Measurements from ENCODE around the gene MDGA2.

MDGA2 gene

GRCh38 chr14:47678157-47678556 lies 2.8 kb upstream of the MDGA2 start:
- H4K91ac ChIP-seq (ENCODE audit: low read length) = no peak overlapping the region
- H3K27ac ChIP-seq (ENCODE audit: low read length, poor library complexity, severe bottlenecking) = no peak overlapping the region
- H3K4ac ChIP-seq (ENCODE audit: low read depth in 1 of 2, low read length in 2 of 2) = no peak overlapping the region
- no peak overlapping the region for H2BK5ac ChIP-seq (ENCODE audit: low read depth, low read length, poor library complexity, severe bottlenecking)
- H3K14ac ChIP-seq (ENCODE audit: low read length in 2 of 2) = no peak overlapping the region
- H2BK120ac ChIP-seq (ENCODE audit: low read depth, low read length) = no peak overlapping the region
- H3K4me3 ChIP-seq (ENCODE audit: insufficient read depth in 1 of 2, low read depth in 1 of 2, low read length in 2 of 2) = no peak overlapping the region
- no peak overlapping the region for H3K18ac ChIP-seq (ENCODE audit: low read depth in 1 of 2, low read length in 2 of 2)
- H3K9me3 ChIP-seq (ENCODE audit: control insufficient read depth, low read length) = no peaks in the 10 kb centered on the region
- no peaks in the 10 kb centered on the region for H3K79me1 ChIP-seq (replicated peaks; ENCODE audit: low read length, poor library complexity, severe bottlenecking)
- DNase-seq = no peak
- H3K4me1 ChIP-seq (ENCODE audit: control insufficient read depth, insufficient read depth, low read depth, low read length) = peaks cover 27% of the 10 kb centered on the region
- WGBS = 50% methylated on average over 2 of the region's 2 CpGs
- peaks cover 0 to 3% of the 10 kb centered on the region in 2 experiments for H3K36me3 ChIP-seq (ENCODE audit: control insufficient read depth in 1 of 2, insufficient read depth in 2 of 2, low read depth in 1 of 2, low read length in 2 of 2)
- peaks cover 15 to 38% of the 10 kb centered on the region in 2 experiments for H3K27me3 ChIP-seq (ENCODE audit: control insufficient read depth in 1 of 2, insufficient read depth in 1 of 2, low read length in 2 of 2)
- H3K4me2 ChIP-seq (ENCODE audit: low read length, poor library complexity, severe bottlenecking) = no peak overlapping the region
- H3K9ac ChIP-seq (ENCODE audit: low read length) = no peak overlapping the region
- no peak overlapping the region for H3K23ac ChIP-seq (ENCODE audit: low read length in 2 of 2)
- H2AFZ ChIP-seq (ENCODE audit: low read depth, low read length) = no peak overlapping the region
- no peak overlapping the region for H2AK5ac ChIP-seq (ENCODE audit: low read length, severe bottlenecking)
- no peak overlapping the region for H4K8ac ChIP-seq (ENCODE audit: low read length)
- H2BK12ac ChIP-seq (ENCODE audit: low read length in 2 of 2) = no peak overlapping the region
- no peak overlapping the region for H2BK15ac ChIP-seq (ENCODE audit: low read depth, poor library complexity, severe bottlenecking)

- H2BK120ac ChIP-seq (ENCODE audit: low read depth, low read length) = no peak overlapping the region
Observed at GRCh38 chr14:47676315-47676617, 861 bp upstream of the MDGA2 start.

GRCh38 chr14:47674543-47675465 lies 601 bp downstream of the MDGA2 start:
- Histone ChIP-seq H3K18ac (ENCODE audit: low read depth in 1 of 2, low read length in 2 of 2) (no peak overlapping the region), H2AK5ac (ENCODE audit: low read length, severe bottlenecking) (no peak overlapping the region), H2BK12ac (ENCODE audit: low read length in 2 of 2) (peak overlapping the region in 1 of 2 experiments; percentile 54)

More at GRCh38 chr14:47676315-47676617, 861 bp upstream of the MDGA2 start:
- Histone ChIP-seq H3K4me3 (ENCODE audit: insufficient read depth in 1 of 2, low read depth in 1 of 2, low read length in 2 of 2) (peak overlapping the region; percentile 53 to 64), H3K27me3 (ENCODE audit: control insufficient read depth in 1 of 2, insufficient read depth in 1 of 2, low read length in 2 of 2) (peaks cover 15 to 53% of the 10 kb centered on the region in 2 experiments), H4K8ac (ENCODE audit: low read length) (no peak overlapping the region), H3K14ac (ENCODE audit: low read length in 2 of 2) (no peak overlapping the region), H2BK15ac (ENCODE audit: low read depth, poor library complexity, severe bottlenecking) (no peak overlapping the region), H3K9ac (ENCODE audit: low read length) (peak overlapping the region; percentile 43), H3K36me3 (ENCODE audit: control insufficient read depth in 1 of 2, insufficient read depth in 2 of 2, low read depth in 1 of 2, low read length in 2 of 2) (peaks cover 0 to 3% of the 10 kb centered on the region in 2 experiments), H3K27ac (ENCODE audit: low read length, poor library complexity, severe bottlenecking) (no peak overlapping the region), H2BK12ac (ENCODE audit: low read length in 2 of 2) (no peak overlapping the region), H2BK5ac (ENCODE audit: low read depth, low read length, poor library complexity, severe bottlenecking) (no peak overlapping the region), H3K4ac (ENCODE audit: low read depth in 1 of 2, low read length in 2 of 2) (no peak overlapping the region), H3K4me2 (ENCODE audit: low read length, poor library complexity, severe bottlenecking) (peak overlapping the region; percentile 91), H3K23ac (ENCODE audit: low read length in 2 of 2) (no peak overlapping the region), H4K91ac (ENCODE audit: low read length) (no peak overlapping the region), H3K9me3 (ENCODE audit: control insufficient read depth, low read length) (no peaks in the 10 kb centered on the region), H3K79me1 (replicated peaks; ENCODE audit: low read length, poor library complexity, severe bottlenecking) (no peaks in the 10 kb centered on the region), H2AFZ (ENCODE audit: low read depth, low read length) (peak overlapping the region; percentile 93), H2AK5ac (ENCODE audit: low read length, severe bottlenecking) (no peak overlapping the region), H3K4me1 (ENCODE audit: control insufficient read depth, insufficient read depth, low read depth, low read length) (peaks cover 27% of the 10 kb centered on the region), H3K18ac (ENCODE audit: low read depth in 1 of 2, low read length in 2 of 2) (no peak overlapping the region)
- DNase-seq = no peak
- 1% methylated on average over 14 of the region's 15 CpGs for WGBS

GRCh38 chr14:47674148-47674542 lies 1.3 kb downstream of the MDGA2 start:
- under 1% methylated on average over 36 of the region's 36 CpGs for WGBS
- no peak overlapping the region for H3K18ac ChIP-seq (ENCODE audit: low read depth in 1 of 2, low read length in 2 of 2)
- DNase-seq = peak; percentile 41
- H2BK12ac ChIP-seq (ENCODE audit: low read length in 2 of 2) = no peak overlapping the region
- no peak overlapping the region for H3K27ac ChIP-seq (ENCODE audit: low read length, poor library complexity, severe bottlenecking)
- peaks cover 0 to 3% of the 10 kb centered on the region in 2 experiments for H3K36me3 ChIP-seq (ENCODE audit: control insufficient read depth in 1 of 2, insufficient read depth in 2 of 2, low read depth in 1 of 2, low read length in 2 of 2)
- no peak overlapping the region for H4K91ac ChIP-seq (ENCODE audit: low read length)
- H3K4me3 ChIP-seq (ENCODE audit: insufficient read depth in 1 of 2, low read depth in 1 of 2, low read length in 2 of 2) = peak overlapping the region; percentile 49 to 53
- H3K27me3 ChIP-seq (ENCODE audit: control insufficient read depth in 1 of 2, insufficient read depth in 1 of 2, low read length in 2 of 2) = peaks cover 15 to 53% of the 10 kb centered on the region in 2 experiments
- no peak overlapping the region for H2BK5ac ChIP-seq (ENCODE audit: low read depth, low read length, poor library complexity, severe bottlenecking)
- no peaks in the 10 kb centered on the region for H3K9me3 ChIP-seq (ENCODE audit: control insufficient read depth, low read length)
- H3K14ac ChIP-seq (ENCODE audit: low read length in 2 of 2) = no peak overlapping the region
- H2AK5ac ChIP-seq (ENCODE audit: low read length, severe bottlenecking) = no peak overlapping the region
- H3K4ac ChIP-seq (ENCODE audit: low read depth in 1 of 2, low read length in 2 of 2) = no peak overlapping the region
- no peak overlapping the region for H3K9ac ChIP-seq (ENCODE audit: low read length)
- H3K4me2 ChIP-seq (ENCODE audit: low read length, poor library complexity, severe bottlenecking) = peak overlapping the region; percentile 91
- peaks cover 27% of the 10 kb centered on the region for H3K4me1 ChIP-seq (ENCODE audit: control insufficient read depth, insufficient read depth, low read depth, low read length)
- no peak overlapping the region for H4K8ac ChIP-seq (ENCODE audit: low read length)
- H3K23ac ChIP-seq (ENCODE audit: low read length in 2 of 2) = no peak overlapping the region
- no peaks in the 10 kb centered on the region for H3K79me1 ChIP-seq (replicated peaks; ENCODE audit: low read length, poor library complexity, severe bottlenecking)
- H2AFZ ChIP-seq (ENCODE audit: low read depth, low read length) = no peak overlapping the region
- H2BK120ac ChIP-seq (ENCODE audit: low read depth, low read length) = no peak overlapping the region
- H2BK15ac ChIP-seq (ENCODE audit: low read depth, poor library complexity, severe bottlenecking) = no peak overlapping the region

More at GRCh38 chr14:47674543-47675465, 601 bp downstream of the MDGA2 start:
- Histone ChIP-seq H4K8ac (ENCODE audit: low read length) (peak overlapping the region; percentile 46), H4K91ac (ENCODE audit: low read length) (no peak overlapping the region), H3K4me2 (ENCODE audit: low read length, poor library complexity, severe bottlenecking) (peak overlapping the region; percentile 91), H3K79me1 (replicated peaks; ENCODE audit: low read length, poor library complexity, severe bottlenecking) (no peaks in the 10 kb centered on the region), H3K27ac (ENCODE audit: low read length, poor library complexity, severe bottlenecking) (no peak overlapping the region), H2BK5ac (ENCODE audit: low read depth, low read length, poor library complexity, severe bottlenecking) (no peak overlapping the region), H3K27me3 (ENCODE audit: control insufficient read depth in 1 of 2, insufficient read depth in 1 of 2, low read length in 2 of 2) (peaks cover 15 to 53% of the 10 kb centered on the region in 2 experiments), H3K36me3 (ENCODE audit: control insufficient read depth in 1 of 2, insufficient read depth in 2 of 2, low read depth in 1 of 2, low read length in 2 of 2) (peaks cover 0 to 3% of the 10 kb centered on the region in 2 experiments), H3K4me1 (ENCODE audit: control insufficient read depth, insufficient read depth, low read depth, low read length) (peaks cover 27% of the 10 kb centered on the region), H2AFZ (ENCODE audit: low read depth, low read length) (peak overlapping the region; percentile 93), H2BK120ac (ENCODE audit: low read depth, low read length) (no peak overlapping the region), H2BK15ac (ENCODE audit: low read depth, poor library complexity, severe bottlenecking) (peak overlapping the region; percentile 20), H3K4ac (ENCODE audit: low read depth in 1 of 2, low read length in 2 of 2) (no peak overlapping the region), H3K9ac (ENCODE audit: low read length) (no peak overlapping the region), H3K4me3 (ENCODE audit: insufficient read depth in 1 of 2, low read depth in 1 of 2, low read length in 2 of 2) (peak overlapping the region; percentile 49 to 53), H3K9me3 (ENCODE audit: control insufficient read depth, low read length) (no peaks in the 10 kb centered on the region), H3K23ac (ENCODE audit: low read length in 2 of 2) (peak overlapping the region in 1 of 2 experiments; percentile 27), H3K14ac (ENCODE audit: low read length in 2 of 2) (peak overlapping the region in 1 of 2 experiments; percentile 10)
- 1% methylated on average over 59 of the region's 81 CpGs for WGBS
- DNase-seq = peak; percentile 44
